Measurements from ENCODE around the gene LDLRAD4.

GRCh38 chr18:13520306-13520705 lies 301.7 kb downstream of the LDLRAD4 start:
- TF ChIP-seq CTCF (IDR thresholded peaks at IDR 0.05) (no peak), EZH2 (IDR thresholded peaks at IDR 0.05; ENCODE audit: borderline replicate concordance, insufficient read depth, low read depth, low read length, poor library complexity, severe bottlenecking) (no peak)
